Prostate gland (tissue), 2 donors: Measurements from ENCODE around the gene PLXNC1.

Experiments used
- POLR2A ChIP-seq: fragments of 450-650 bp; IDR thresholded peaks from one replicate; pipeline ENCODE4 v1.6.1; 2016; ENCODE audit warnings: antibody characterized with exemption, mild to moderate bottlenecking
- TF ChIP-seq, protein P1 (sequence below), 4 experiments: fragments of 200-600 bp in 2 of 4; fragments of 450-650 bp in 2 of 4; sonication (generic) in 2 of 4; IDR thresholded peaks; 1 replicate in 3 of 4; 2 replicates in 1 of 4; pipeline ENCODE4 v1.5.1; 2016 to 2019; ENCODE audit warnings: antibody characterized with exemption in 4 of 4, mild to moderate bottlenecking in 2 of 4, moderate library complexity in 2 of 4

GRCh38 chr12:94178882-94179281 is 30.5 kb downstream of the PLXNC1 start:
- no peak for TF ChIP-seq POLR2A
- TF ChIP-seq, protein P1, sequence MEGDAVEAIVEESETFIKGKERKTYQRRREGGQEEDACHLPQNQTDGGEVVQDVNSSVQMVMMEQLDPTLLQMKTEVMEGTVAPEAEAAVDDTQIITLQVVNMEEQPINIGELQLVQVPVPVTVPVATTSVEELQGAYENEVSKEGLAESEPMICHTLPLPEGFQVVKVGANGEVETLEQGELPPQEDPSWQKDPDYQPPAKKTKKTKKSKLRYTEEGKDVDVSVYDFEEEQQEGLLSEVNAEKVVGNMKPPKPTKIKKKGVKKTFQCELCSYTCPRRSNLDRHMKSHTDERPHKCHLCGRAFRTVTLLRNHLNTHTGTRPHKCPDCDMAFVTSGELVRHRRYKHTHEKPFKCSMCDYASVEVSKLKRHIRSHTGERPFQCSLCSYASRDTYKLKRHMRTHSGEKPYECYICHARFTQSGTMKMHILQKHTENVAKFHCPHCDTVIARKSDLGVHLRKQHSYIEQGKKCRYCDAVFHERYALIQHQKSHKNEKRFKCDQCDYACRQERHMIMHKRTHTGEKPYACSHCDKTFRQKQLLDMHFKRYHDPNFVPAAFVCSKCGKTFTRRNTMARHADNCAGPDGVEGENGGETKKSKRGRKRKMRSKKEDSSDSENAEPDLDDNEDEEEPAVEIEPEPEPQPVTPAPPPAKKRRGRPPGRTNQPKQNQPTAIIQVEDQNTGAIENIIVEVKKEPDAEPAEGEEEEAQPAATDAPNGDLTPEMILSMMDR (IDR thresholded peaks at IDR 0.05), result no peak
